Peyer's patch (tissue), 4 donors: ENCODE results near the gene ABCA10.

Source experiments
- CTCF ChIP-seq, 6 experiments: fragments of 450-650 bp in 4 of 6; fragments of 200-600 bp in 2 of 6; sonication (generic) in 1 of 6; IDR thresholded peaks; one replicate each; pipeline ENCODE4 v1.5.1; 2017 to 2019; ENCODE audit warnings: antibody characterized with exemption in 6 of 6, mild to moderate bottlenecking in 3 of 6, moderate library complexity in 1 of 6
- POLR2A ChIP-seq, 2 donors: fragments of 450-650 bp; IDR thresholded peaks; one replicate each; pipeline ENCODE4 v1.5.1; 2017; ENCODE audit warnings: antibody characterized with exemption in 2 of 2, mild to moderate bottlenecking in 2 of 2, moderate library complexity in 2 of 2

GRCh38 chr17:69111794-69112193 is 116.8 kb downstream of the ABCA10 start:
- TF ChIP-seq CTCF (IDR thresholded peaks at IDR 0.05), result no peak
- TF ChIP-seq POLR2A (IDR thresholded peaks at IDR 0.05), result no peak
